ENCODE results near the gene MACF1. TPM values are rescaled to one million over a fixed set of nuclear protein-coding genes. Genes with fewer than 3 reads are reported as not detected.

The MACF1 gene
- total RNA-seq, 4 donors from 2014 or later, result 386 to 627 (median 576) TPM

DNA sequence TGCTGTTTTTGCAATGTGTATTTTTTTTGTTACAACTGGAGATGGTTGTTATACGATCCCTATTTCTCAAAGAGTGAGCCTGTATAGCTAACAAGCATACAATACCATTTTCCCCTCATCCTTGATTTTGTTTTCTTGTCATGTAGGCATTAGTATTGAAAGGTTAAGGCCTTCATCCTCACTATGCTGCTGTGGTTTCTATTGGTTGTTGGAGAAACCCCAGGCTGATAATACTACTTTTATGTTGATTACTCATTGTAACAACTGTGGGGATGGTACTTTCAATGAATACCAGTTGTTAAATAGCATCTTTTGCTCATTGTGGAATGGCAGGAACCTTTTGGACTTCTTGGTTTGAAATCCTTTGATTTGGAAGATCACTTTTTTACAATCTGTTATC is 39.0 kb upstream of the MACF1 start:
- 57% methylated on average over 1 of the region's 1 CpG for WGBS
- Histone ChIP-seq H3K27me3 (no peaks in the 10 kb centered on the region), H3K27ac (replicated peaks in 1 of 4) (peak overlapping the region; percentile 38 to 50 (median 48)), H3K9me3 (no peaks in the 10 kb centered on the region), H3K36me3 (no peaks in the 10 kb centered on the region), H3K4me3 (no peak overlapping the region), H3K4me1 (peaks cover 38 to 71% (median 66%) of the 10 kb centered on the region in 4 donors)
- intact Hi-C loops (cut with DNase I), result no loop called here
- TF ChIP-seq POLR2AphosphoS5 (IDR thresholded peaks at IDR 0.05) (no peak), EP300 (IDR thresholded peaks at IDR 0.05) (no peak), POLR2A (IDR thresholded peaks at IDR 0.05; ENCODE audit: low read depth) (no peak)
- TF ChIP-seq, protein P1, sequence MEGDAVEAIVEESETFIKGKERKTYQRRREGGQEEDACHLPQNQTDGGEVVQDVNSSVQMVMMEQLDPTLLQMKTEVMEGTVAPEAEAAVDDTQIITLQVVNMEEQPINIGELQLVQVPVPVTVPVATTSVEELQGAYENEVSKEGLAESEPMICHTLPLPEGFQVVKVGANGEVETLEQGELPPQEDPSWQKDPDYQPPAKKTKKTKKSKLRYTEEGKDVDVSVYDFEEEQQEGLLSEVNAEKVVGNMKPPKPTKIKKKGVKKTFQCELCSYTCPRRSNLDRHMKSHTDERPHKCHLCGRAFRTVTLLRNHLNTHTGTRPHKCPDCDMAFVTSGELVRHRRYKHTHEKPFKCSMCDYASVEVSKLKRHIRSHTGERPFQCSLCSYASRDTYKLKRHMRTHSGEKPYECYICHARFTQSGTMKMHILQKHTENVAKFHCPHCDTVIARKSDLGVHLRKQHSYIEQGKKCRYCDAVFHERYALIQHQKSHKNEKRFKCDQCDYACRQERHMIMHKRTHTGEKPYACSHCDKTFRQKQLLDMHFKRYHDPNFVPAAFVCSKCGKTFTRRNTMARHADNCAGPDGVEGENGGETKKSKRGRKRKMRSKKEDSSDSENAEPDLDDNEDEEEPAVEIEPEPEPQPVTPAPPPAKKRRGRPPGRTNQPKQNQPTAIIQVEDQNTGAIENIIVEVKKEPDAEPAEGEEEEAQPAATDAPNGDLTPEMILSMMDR (IDR thresholded peaks at IDR 0.05), result no peak
- DNase-seq (ENCODE audit: extremely low spot score), result no peak

DNA sequence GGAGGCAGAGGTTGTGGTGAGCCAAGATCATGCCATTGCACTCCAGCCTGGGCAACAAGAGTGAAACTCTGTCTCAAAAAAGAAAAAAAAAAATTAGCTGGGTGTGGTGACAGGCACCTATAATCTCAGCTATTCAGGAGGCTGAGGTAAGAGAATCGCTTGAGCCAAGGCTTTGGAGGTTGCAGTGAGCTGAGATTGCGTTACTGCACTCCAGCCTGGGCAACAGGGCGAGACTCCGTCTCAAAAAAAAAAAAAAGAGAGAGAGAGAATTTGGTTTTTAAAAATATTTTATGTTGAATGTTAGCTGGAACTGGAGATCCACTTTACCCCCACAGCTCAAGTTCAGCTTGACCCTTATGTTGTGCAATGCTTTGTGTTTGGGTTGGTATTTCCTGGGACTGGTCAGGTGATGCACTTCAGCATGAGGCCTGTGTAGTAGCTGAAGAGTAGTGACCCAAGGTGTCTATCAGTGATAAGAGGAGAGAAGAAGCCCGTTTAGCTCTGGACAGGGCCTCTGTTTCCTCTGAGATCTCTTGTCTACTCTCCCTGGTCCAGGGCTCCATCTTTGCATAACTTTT is 36.8 kb upstream of the MACF1 start:
- 77% methylated on average over 5 of the region's 5 CpGs for whole genome bisulfite sequencing
- Histone ChIP-seq H3K4me3 (no peak overlapping the region), H3K27me3 (no peaks in the 10 kb centered on the region), H3K36me3 (no peaks in the 10 kb centered on the region), H3K4me1 (peaks cover 42 to 82% (median 74%) of the 10 kb centered on the region in 4 donors), H3K9me3 (no peaks in the 10 kb centered on the region), H3K27ac (replicated peaks in 1 of 4) (peak overlapping the region in 1 of 4 donors; percentile 29)
- intact Hi-C loops (cut with DNase I), result no loop called here
- TF ChIP-seq POLR2A (IDR thresholded peaks at IDR 0.05; ENCODE audit: low read depth) (no peak), POLR2AphosphoS5 (IDR thresholded peaks at IDR 0.05) (peak in 1 of 2 donors; percentile 18)
- no peak for DNase-seq (ENCODE audit: extremely low spot score)

DNA sequence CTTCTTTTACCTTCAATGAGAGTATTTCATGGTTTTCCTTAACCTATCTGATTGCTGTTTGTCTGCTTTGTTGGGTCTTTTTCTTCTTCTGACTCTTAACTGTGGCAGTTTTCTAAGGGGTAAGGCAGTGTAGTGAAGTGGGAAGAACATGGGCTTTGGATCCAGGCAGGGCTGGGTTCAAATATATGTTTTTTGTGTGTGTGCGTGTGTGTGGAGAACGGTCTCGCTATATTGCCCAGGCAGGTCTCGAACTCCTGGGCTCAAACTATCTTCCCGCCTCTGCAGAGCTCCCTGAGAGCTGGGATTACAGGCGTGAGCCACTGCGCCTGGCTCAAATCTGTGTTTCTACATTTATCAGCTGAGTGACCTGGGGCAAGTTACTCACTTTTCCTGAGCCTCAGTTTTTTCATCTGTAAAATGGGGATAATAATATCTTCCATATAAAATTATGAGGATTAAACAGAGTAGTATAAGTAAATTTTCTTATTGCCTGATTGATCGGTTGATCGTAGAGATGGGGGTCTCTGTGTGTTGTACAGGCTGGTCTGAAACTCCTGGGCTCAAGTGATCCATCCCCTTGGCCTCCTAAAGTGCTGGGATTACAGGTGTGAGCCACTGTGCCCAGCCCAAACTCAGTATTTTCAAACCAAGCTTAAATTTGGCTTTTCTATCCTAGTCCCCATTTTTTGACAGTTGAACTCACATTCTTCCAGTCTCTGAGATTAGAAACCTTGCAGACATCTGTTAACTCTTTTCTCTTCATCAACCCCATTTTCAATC is 36.0 kb upstream of the MACF1 start:
- Histone ChIP-seq H3K4me1 (peaks cover 50 to 90% (median 82%) of the 10 kb centered on the region in 4 donors), H3K36me3 (no peaks in the 10 kb centered on the region), H3K27me3 (no peaks in the 10 kb centered on the region), H3K27ac (replicated peaks in 1 of 4) (peak overlapping the region in 1 of 4 donors; percentile 11), H3K9me3 (no peaks in the 10 kb centered on the region), H3K4me3 (no peak overlapping the region)
- 94% methylated on average over 9 of the region's 9 CpGs for WGBS
- TF ChIP-seq POLR2A (IDR thresholded peaks at IDR 0.05; ENCODE audit: low read depth) (no peak), POLR2AphosphoS5 (IDR thresholded peaks at IDR 0.05) (no peak), EP300 (IDR thresholded peaks at IDR 0.05) (no peak)
- TF ChIP-seq, protein P1 (IDR thresholded peaks at IDR 0.05), result no peak
- DNase-seq (ENCODE audit: extremely low spot score), result no peak
- intact Hi-C loops (cut with DNase I), result no loop called here

DNA sequence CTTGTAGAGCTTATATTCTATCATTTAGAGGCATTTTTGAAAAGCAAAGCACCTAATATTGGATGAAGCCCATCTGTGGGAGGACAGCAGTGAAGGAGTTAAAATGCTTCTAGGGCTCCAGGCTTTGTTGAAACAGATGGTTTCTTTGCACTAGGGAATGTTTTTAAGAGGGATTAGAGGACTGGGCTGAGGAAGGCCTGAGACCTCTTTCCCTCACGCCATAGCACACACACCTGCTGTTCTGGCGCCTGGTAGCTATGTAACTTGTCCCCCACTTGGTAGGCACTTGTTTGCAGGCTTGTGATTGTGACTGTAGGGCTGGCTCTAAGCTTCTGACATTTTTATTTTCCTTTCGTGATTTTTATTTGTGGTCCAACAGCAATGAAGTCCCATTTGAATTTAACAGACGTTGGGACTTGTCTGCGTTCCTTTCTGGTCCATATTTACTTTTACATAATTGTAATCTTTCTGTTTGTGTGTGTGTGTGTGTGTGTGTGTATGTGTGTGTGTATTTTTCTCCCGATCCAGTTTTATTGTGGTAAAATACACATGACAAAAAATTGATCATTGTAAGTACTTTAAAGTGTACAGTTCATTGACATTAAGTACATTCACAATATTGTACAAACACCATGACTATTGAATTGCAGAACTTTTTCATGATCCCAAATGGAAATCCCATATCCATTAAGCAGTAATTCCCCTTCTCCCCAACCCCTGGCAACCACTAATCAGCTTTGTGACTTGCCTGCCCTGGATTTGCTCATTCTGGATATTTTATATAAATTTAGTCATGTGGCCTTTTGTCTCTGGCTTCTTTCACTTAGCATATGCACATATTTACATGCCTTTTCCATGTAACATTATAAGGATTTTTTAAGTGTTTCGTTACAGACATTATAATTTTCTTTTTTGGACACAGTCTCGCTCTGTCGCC is 33.5 kb upstream of the MACF1 start:
- intact Hi-C loops (cut with DNase I), result no loop called here
- DNase-seq (ENCODE audit: extremely low spot score), result no peak
- H3K4me1 ChIP-seq, result peaks cover 44 to 93% (median 87%) of the 10 kb centered on the region in 4 donors
- no peaks in the 10 kb centered on the region for H3K27me3 ChIP-seq
- WGBS, result 64% methylated on average over 9 of the region's 9 CpGs
- no peak for TF ChIP-seq EP300 (IDR thresholded peaks at IDR 0.05)
- no peak for TF ChIP-seq POLR2AphosphoS5 (IDR thresholded peaks at IDR 0.05)
- TF ChIP-seq, protein P1 (IDR thresholded peaks at IDR 0.05), result no peak
- no peak for TF ChIP-seq POLR2A (IDR thresholded peaks at IDR 0.05; ENCODE audit: low read depth)
- H3K36me3 ChIP-seq, result no peaks in the 10 kb centered on the region
- H3K27ac ChIP-seq (replicated peaks in 1 of 4), result peak overlapping the region in 3 of 4 donors; percentile 12 to 83 (median 73)
- no peaks in the 10 kb centered on the region for H3K9me3 ChIP-seq
- H3K4me3 ChIP-seq, result no peak overlapping the region

Data from esophagus muscularis mucosa (tissue), 4 donors.